Right atrium auricular region (tissue), 2 donors: ENCODE results near the gene MCF2L. TPM values are rescaled to one million over a fixed set of nuclear protein-coding genes. Genes with fewer than 3 reads are reported as not detected.

ENCODE experiments used
- DNase-seq: peaks from one replicate; pipeline ENCODE4 v3.0.0-alpha.2; 2019; ENCODE audit warnings: low spot score
- H3K27ac ChIP-seq, 2 donors: fragments of 200-600 bp; sonication (generic); 1 replicate in 1 of 2; 2 replicates in 1 of 2; pipeline ENCODE4 v1.5.1; 2016 to 2019
- H3K27me3 ChIP-seq, 2 donors: fragments of 200-600 bp; sonication (generic); one replicate each; pipeline versions ENCODE4 v1.5.1 to v1.6.0; 2017 to 2019
- H3K36me3 ChIP-seq: fragments of 200-600 bp; sonication (generic); one replicate; pipeline ENCODE4 v1.5.1; 2016
- H3K4me1 ChIP-seq, 2 donors: fragments of 200-600 bp; sonication (generic); one replicate each; pipeline versions ENCODE4 v1.5.1 to v1.6.0; 2017 to 2019
- H3K4me3 ChIP-seq, 2 donors: fragments of 200-600 bp; sonication (generic); 1 replicate in 1 of 2; 2 replicates in 1 of 2; pipeline ENCODE4 v1.5.1; 2017 to 2019; ENCODE audit warnings: mild to moderate bottlenecking in 1 of 2, moderate library complexity in 1 of 2
- H3K9me3 ChIP-seq, 2 donors: fragments of 200-600 bp; sonication (generic); one replicate each; pipeline ENCODE4 v1.5.1; 2019
- total RNA-seq, 2 donors: library from RNA; depleted of rRNA; stranded (reverse); fragments of >200 nt; gene quantifications; one replicate each; pipeline ENCODE4 v1.1.0, GENCODE V29; 2016
- TF ChIP-seq, protein P1 (sequence below), 2 donors: fragments of 200-600 bp; sonication (generic); IDR thresholded peaks; one replicate each; pipeline ENCODE4 v1.5.1; 2019; ENCODE audit warnings: antibody characterized with exemption in 2 of 2

Gene MCF2L
- total RNA-seq, 2 donors from 2014 or later = 17.1 to 21.6 TPM

DNA sequence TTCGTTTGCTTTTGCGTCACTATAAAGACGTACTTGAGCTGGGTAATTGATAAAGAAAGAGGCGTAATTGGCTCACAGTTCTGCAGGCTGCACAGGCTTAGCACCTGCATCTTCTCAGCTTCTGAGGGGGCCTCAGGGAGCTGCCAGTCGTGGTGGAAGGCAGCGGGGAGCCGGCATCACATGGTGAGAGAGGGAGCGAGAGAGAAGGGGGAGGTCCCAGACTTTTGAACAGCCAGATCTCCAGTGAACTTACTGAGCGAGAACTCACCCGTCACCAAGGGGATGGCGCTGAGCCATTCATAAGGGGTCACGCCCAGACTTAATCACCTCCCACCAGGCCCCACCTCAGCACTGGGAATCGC, 77.8 kb downstream of the MCF2L start:
- H3K27ac ChIP-seq = no peak overlapping the region
- no peaks in the 10 kb centered on the region for H3K27me3 ChIP-seq
- TF ChIP-seq, protein P1, sequence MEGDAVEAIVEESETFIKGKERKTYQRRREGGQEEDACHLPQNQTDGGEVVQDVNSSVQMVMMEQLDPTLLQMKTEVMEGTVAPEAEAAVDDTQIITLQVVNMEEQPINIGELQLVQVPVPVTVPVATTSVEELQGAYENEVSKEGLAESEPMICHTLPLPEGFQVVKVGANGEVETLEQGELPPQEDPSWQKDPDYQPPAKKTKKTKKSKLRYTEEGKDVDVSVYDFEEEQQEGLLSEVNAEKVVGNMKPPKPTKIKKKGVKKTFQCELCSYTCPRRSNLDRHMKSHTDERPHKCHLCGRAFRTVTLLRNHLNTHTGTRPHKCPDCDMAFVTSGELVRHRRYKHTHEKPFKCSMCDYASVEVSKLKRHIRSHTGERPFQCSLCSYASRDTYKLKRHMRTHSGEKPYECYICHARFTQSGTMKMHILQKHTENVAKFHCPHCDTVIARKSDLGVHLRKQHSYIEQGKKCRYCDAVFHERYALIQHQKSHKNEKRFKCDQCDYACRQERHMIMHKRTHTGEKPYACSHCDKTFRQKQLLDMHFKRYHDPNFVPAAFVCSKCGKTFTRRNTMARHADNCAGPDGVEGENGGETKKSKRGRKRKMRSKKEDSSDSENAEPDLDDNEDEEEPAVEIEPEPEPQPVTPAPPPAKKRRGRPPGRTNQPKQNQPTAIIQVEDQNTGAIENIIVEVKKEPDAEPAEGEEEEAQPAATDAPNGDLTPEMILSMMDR (IDR thresholded peaks at IDR 0.05) = no peak
- H3K9me3 ChIP-seq = no peaks in the 10 kb centered on the region
- no peak for DNase-seq
- no peak overlapping the region for H3K4me3 ChIP-seq
- peaks cover 0 to 21% of the 10 kb centered on the region in 2 donors for H3K4me1 ChIP-seq
- no peaks in the 10 kb centered on the region for H3K36me3 ChIP-seq

DNA sequence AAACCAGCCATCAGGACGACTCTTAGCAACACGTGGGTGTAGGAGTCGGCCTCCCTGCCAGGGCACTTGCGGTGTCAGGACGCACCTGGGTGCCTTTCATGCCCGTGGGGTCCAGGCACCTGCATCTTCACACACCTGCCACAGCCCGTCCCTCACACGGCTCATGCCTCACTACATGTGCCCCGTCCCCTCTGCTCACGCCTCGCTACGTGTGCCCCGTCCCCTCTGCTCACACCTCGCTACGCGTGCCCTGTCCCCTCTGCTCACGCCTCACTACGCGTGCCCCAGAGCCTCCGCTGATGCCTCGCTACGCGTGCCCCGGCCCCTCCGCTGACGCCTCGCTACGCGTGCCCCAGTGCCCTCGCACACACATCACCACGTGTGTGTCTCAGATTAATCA, 78.6 kb downstream of the MCF2L start:
- H3K36me3 ChIP-seq = no peaks in the 10 kb centered on the region
- H3K27me3 ChIP-seq = no peaks in the 10 kb centered on the region
- no peak overlapping the region for H3K27ac ChIP-seq
- H3K9me3 ChIP-seq = no peaks in the 10 kb centered on the region
- peaks cover 0 to 21% of the 10 kb centered on the region in 2 donors for H3K4me1 ChIP-seq
- H3K4me3 ChIP-seq = no peak overlapping the region
- TF ChIP-seq, protein P1 (IDR thresholded peaks at IDR 0.05) = no peak
- DNase-seq = no peak

DNA sequence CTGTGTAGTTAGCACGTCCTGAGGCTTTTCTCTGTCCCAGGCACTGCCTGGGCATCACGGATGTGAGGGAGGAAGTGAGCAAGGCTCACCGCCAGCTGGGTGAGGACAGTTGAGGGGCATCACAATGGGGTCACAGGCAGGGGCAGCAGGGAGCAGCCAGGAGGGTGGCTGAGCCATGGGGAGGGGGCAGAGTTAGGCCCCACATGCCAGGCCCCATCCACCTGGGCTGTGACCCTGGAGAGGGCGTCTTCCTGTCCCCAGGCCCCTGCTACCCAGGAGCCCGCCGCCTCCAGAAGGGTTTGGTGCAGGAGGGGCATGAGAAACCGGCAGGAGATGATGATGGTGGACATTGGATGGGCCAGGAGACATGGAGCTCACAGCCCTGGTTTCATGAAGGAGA, 79.8 kb downstream of the MCF2L start:
- H3K9me3 ChIP-seq = no peaks in the 10 kb centered on the region
- TF ChIP-seq, protein P1 (IDR thresholded peaks at IDR 0.05) = no peak
- H3K27ac ChIP-seq = no peak overlapping the region
- H3K4me3 ChIP-seq = no peak overlapping the region
- no peak for DNase-seq
- H3K27me3 ChIP-seq = no peaks in the 10 kb centered on the region
- no peaks in the 10 kb centered on the region for H3K36me3 ChIP-seq
- peaks cover 0 to 21% of the 10 kb centered on the region in 2 donors for H3K4me1 ChIP-seq

DNA sequence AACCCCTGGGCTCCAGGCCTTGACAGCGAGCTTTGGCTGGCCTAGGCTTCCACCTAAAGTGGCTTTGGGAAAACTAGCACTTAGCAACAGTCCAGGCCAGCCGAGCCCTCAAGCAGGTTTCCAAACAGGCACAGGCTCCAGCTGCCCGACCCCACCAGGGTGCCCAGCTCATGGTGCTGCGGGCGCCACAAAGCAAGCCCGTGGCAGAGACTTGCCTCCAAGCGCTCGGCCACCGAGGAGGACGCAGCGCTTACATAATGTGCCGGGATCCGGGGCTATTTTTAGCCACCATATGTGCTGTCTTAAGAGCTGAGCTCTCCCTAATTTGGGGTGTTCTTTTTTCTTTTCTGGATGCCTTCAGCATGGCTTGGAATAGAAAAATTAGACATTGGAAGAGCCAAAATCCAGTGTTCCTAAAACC, 80.5 kb downstream of the MCF2L start:
- Histone ChIP-seq H3K4me3 (no peak overlapping the region), H3K27me3 (no peaks in the 10 kb centered on the region), H3K4me1 (peaks cover 0 to 21% of the 10 kb centered on the region in 2 donors), H3K36me3 (no peaks in the 10 kb centered on the region), H3K9me3 (no peaks in the 10 kb centered on the region), H3K27ac (peak overlapping the region in 1 of 2 donors; percentile 16)
- TF ChIP-seq, protein P1 (IDR thresholded peaks at IDR 0.05) = no peak
- DNase-seq = no peak

DNA sequence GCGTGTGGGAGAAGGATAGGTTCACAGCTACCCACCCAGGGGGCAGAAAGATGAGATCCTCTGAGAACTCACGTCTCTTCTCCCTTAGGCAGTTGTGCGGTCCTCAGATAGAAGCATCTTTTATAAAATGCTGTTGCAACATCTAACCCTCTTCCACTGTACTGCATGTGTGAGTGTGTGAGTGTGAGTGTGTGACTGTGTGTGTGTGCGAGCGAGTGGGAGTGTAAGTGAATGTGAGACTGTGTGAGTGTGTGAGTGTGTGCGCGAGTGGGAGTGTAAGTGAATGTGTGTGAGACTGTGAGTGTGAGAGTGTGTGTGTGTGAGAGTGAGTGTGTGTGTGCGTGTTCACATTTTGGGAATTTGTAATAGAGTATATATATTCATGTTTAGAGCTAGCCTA, 81.0 kb downstream of the MCF2L start:
- Histone ChIP-seq H3K27ac (peak overlapping the region in 1 of 2 donors; percentile 16), H3K4me1 (peaks cover 0 to 21% of the 10 kb centered on the region in 2 donors), H3K27me3 (no peaks in the 10 kb centered on the region), H3K9me3 (no peaks in the 10 kb centered on the region), H3K4me3 (no peak overlapping the region), H3K36me3 (no peaks in the 10 kb centered on the region)
- TF ChIP-seq, protein P1 (IDR thresholded peaks at IDR 0.05) = no peak
- no peak for DNase-seq

DNA sequence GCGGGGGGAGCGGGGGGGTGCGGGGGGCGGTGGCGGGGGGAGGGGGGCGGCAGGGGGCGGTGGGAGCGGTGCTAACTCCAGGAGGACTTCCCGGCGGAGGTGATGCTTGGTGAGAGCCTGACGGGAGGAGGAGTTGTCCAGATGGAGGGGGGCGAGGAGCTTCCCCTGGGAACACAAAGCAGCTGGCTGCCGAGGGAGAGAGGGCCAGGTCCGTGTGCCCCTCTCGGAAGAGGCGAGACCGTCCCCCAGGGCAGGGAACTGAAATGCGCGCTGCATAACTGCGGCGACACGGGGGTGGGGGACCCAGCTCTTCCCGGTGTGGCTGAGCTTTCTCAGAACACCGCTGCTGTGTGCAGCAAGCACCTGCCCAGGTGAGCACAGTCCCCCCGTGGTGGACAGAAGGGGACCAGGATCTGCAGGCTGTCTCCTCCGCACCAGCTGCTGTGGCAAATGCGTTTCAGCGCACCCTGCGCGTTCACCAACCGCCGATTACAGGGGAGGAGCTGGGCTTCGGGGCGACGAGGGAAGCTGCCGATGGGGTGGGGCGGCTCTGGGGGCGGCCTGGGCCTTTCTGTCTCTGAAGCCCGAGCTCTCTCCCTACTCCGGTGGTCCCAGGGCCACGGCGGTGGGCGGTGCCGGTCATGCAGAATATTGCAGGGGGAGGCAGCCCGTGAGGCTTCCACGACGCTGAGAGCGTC, 81.9 kb downstream of the MCF2L start:
- Histone ChIP-seq H3K36me3 (no peaks in the 10 kb centered on the region), H3K4me1 (peaks cover 0 to 21% of the 10 kb centered on the region in 2 donors), H3K4me3 (peak overlapping the region in 1 of 2 donors; percentile 9), H3K27ac (no peak overlapping the region), H3K27me3 (no peaks in the 10 kb centered on the region), H3K9me3 (no peaks in the 10 kb centered on the region)
- DNase-seq = no peak
- TF ChIP-seq, protein P1 (IDR thresholded peaks at IDR 0.05) = no peak
